GM19324 (cell line): ENCODE results near the gene SHCBP1.
A peak's percentile ranks its signal among the peaks of the same experiment; 100 is the strongest.
"Not testable (repeated sequence)": the region's sequence is repeated elsewhere in the genome, so short reads cannot be mapped to it uniquely, and the experiment has no call there.

Experiments used
- ATAC-seq: cut with Tn5 transposase; IDR thresholded peaks from one replicate; pipeline ENCODE4 v1.9.1; 2021; ENCODE audit warnings: mild to moderate bottlenecking, moderate library complexity; ENCODE audit not compliant: unreplicated experiment, low FRiP score

Gene SHCBP1

DNA sequence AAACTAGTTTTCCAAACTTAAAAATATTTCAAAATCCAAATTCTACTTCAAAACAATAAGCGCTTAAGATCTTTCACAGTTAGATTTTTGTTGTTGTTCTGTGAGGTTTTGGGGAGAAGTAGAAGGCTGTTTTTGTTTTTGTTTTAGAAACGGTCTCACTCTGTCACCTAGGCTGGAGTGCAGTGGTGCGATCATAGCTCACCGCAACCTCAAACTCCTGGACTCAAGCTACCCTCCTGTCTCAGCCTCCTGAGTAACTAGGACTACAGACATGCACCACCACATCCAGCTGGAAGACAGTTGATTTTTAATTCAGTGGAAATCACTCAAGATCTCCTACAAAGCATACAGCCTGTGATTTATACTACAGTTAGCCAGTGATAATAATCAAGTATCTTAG lies 2.7 kb downstream of the SHCBP1 start:
- no peak for ATAC-seq

GRCh38 chr16:46614006-46614405 lies 7.2 kb downstream of the SHCBP1 start:
- no peak for ATAC-seq

GRCh38 chr16:46613352-46613751 lies 7.8 kb downstream of the SHCBP1 start:
- no peak for ATAC-seq

DNA sequence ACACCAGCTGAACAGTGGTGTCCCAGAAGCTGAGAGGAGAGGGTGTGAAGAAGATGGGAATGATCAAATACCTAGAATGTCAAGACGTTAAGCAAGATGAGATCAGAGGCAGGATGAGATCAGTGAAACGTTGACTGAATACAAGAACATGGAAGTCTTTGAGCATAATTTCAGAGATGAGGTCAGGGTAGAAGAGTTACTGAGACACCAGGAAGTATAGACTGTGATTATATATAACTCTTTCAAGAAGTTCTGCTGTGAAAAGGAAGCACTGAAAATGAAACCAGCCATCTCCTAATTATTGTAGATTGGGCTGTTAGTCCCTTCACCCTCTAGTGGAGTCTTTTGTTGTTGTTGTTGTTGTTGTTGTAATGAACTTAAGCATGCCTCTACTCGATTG lies 9.1 kb downstream of the SHCBP1 start:
- ATAC-seq: peak; percentile 65

- no peak for ATAC-seq
Measured at GRCh38 chr16:46607529-46607928, 13.7 kb downstream of the SHCBP1 start.

DNA sequence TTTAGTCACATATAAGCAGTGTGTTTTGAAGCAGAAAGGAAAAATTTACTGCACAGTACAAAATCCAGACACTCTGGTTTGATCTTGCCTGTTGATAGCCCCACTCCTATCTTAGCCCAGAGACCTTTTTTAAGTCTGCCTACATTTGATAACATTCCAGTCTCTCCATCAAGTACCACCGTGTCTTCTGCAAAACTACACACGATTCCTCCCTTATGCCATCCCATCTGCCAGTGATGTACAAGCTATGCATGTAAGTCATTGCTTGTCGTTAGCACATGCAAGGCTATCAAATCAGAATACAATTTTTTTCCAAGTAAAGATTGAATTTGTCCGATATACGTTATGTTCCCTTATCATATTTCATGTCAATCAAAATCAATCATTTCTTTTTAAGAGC lies 14.9 kb downstream of the SHCBP1 start:
- no peak for ATAC-seq

DNA sequence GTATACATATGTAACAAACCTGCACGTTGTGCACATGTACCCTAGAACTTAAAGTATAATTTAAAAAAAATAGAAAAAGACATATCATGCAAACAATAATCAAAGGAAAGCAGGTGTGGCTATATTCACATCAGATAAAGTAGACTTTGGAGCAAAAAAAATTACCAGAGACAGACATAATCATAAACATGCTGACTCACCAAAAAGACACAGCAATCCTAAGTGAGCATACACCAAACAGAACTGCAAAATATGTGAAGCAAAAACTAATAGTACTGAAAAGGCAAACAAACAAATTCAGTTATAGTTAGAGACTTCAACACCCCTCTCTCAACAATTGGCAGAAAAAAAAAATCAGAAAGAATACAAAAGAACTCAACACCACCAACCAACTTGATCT lies 29.9 kb downstream of the SHCBP1 start:
- no peak for ATAC-seq

DNA sequence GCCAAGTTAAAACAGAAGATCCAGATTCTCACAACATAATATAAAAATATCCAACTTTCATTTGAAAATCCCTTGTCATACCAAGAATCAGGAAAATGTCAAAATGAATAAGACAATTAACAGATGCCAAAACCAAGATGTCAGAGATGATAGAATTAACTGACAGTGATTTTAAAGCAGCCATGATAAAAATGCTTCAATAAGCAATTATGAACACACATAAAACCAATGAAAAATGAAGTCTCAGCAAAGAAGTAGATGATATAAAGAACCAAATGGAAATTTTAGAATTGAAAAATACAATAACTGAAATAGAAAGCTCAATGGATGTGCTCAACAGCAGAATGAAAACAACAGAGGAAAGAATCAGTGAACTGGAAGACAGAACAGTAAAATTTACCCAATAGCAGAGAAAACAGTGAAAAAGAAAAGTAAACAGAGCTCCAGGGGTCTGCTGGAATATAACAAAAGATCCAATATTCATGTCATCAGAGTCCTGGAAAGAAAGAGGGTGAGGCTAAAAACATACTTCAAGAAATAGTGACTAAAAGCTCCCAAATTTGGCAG lies 35.1 kb downstream of the SHCBP1 start:
- ATAC-seq: no peak

DNA sequence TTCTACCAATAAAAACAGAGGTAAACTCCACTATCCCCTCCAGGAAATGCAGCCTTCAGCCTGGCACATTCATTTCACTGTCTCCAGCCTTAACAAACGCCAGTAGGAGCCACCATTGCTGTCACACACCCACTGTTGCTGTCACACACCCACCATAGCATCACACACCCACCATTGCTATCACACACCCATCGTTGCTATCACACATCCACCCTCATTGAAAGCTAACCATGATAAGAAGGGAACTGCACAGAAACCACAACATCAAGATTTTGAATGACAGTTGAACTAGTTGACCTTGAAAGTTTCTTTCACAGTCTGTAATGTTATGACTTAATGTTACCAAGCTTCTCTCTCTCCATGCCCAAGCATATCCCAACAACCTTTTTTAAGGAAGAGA lies 38.1 kb downstream of the SHCBP1 start:
- ATAC-seq: no peak

- no peak for ATAC-seq
Measured at GRCh38 chr16:46582313-46582712, 38.9 kb downstream of the SHCBP1 start.

- no peak for ATAC-seq
Measured at GRCh38 chr16:46577988-46578579, 43.1 kb downstream of the SHCBP1 start.

DNA sequence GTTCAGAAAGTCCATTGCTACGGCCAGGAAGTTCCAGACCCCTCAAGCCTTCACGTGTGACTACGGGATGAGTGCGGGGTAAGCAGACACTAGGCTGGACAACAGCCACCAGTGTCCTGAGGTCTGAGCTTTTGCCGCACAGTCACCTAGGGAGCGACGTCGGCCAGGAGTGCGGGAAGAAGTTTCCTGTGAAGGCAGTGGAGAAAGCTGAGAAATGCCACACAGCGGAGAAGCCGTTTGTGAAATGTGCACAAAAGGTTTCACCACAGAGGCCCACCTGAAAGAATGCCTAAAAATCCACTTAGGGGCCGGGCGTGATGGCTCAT lies 47.4 kb downstream of the SHCBP1 start:
- ATAC-seq: no peak

DNA sequence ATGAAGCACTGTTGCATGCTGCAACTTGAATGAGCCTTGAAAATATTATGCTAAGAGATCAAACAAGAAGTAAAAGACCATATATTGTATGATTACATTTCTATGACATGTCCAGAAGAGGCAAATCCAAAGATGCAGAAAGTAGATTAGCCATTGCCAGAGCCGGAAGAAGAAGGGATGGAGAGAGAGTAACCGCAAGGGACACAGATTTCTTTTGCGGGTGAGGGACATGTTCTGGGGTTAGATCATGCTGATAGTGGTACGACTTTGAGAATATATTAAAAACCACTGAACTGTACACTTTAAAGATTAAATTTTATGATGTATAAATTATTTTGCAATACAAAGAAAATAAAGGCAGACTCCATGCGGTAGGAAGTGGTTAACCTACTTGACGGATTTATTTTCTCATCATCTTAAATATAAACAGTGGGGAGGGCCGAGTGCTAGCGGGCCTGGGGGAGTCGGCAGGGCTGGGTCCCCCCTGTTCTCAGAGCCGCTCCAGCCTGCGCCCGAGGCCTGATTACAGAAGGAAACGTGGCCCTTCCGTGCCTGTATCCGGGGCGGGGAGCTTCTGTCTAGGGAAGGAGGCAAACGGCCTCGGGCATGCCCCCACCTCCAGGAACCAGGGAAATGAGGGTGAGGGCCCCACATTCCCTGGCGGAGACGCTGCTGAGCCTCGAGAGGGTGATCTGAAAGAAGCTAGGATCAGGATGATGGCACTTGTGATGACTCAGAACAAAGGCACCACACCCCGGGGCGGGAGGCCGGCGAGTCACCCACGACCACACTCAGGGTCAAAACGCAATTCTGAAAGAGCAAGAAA lies 48.0 kb downstream of the SHCBP1 start:
- ATAC-seq: no peak

- no peak for ATAC-seq
Measured at GRCh38 chr16:46569231-46569735, 51.9 kb downstream of the SHCBP1 start.

GRCh38 chr16:46568472-46569230 lies 52.5 kb downstream of the SHCBP1 start:
- ATAC-seq: no peak

DNA sequence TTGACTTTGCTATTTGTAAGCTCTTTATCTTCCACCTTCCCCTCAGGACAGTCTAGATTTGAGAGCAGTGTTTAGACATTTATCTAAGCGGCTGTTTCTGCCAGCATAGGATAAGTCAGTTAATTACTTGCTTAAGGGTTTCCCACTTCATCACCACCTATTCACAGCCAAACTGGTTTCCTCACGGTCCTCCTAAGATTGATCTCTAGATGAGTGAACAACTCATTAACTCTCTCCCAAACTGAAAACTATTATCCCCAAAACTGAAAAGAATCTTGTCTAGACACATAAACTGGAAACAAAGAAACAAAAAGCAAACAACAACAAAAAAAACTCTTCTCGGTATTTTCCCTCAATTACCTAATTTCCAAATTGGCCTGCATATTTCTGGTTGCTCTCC lies 58.2 kb downstream of the SHCBP1 start:
- no peak for ATAC-seq

DNA sequence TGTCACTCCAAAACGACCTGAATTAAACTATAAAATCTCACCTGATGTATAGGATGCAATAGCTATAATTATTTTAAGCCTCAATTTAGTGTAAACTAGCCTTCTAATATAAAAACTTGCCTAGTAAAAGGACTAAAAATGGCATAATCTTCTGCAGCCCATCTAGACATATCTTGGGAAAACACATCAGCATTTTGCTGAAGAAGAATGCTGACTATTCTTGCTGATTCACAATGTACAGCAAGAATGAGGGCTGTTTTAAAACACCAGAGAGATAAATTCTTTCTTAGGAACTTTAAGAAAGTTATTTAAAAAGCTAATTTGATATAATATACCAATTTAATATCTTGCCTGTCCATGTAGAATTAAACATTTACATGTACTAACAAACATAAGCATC lies 63.2 kb downstream of the SHCBP1 start:
- ATAC-seq: no peak

- ATAC-seq: no peak
Measured at GRCh38 chr16:46555951-46556350, 65.2 kb downstream of the SHCBP1 start.

- ATAC-seq: not testable (repeated sequence)
Measured at GRCh38 chr16:46554435-46554834, 66.7 kb downstream of the SHCBP1 start.

GRCh38 chr16:46549477-46549876 lies 71.7 kb downstream of the SHCBP1 start:
- ATAC-seq: no peak
